Measurements from ENCODE around the gene MPV17. TPM values are rescaled to one million over a fixed set of nuclear protein-coding genes. Genes with fewer than 3 reads are reported as not detected.

MPV17 gene
- total RNA-seq, 2 donors from 2014 or later = 46.6 to 59.6 TPM

- peak; percentile 38 for DNase-seq
- TF ChIP-seq, protein P1, sequence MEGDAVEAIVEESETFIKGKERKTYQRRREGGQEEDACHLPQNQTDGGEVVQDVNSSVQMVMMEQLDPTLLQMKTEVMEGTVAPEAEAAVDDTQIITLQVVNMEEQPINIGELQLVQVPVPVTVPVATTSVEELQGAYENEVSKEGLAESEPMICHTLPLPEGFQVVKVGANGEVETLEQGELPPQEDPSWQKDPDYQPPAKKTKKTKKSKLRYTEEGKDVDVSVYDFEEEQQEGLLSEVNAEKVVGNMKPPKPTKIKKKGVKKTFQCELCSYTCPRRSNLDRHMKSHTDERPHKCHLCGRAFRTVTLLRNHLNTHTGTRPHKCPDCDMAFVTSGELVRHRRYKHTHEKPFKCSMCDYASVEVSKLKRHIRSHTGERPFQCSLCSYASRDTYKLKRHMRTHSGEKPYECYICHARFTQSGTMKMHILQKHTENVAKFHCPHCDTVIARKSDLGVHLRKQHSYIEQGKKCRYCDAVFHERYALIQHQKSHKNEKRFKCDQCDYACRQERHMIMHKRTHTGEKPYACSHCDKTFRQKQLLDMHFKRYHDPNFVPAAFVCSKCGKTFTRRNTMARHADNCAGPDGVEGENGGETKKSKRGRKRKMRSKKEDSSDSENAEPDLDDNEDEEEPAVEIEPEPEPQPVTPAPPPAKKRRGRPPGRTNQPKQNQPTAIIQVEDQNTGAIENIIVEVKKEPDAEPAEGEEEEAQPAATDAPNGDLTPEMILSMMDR (conservative IDR thresholded peaks at IDR 0.05) = no peak
- H3K27ac Mint-ChIP-seq = no peak overlapping the region
- H3K9ac ChIP-seq (ENCODE audit: extremely low read depth, low read length, poor library complexity, severe bottlenecking) = no peak overlapping the region
- peaks cover 21% of the 10 kb centered on the region for H3K4me1 Mint-ChIP-seq
- H3K27ac ChIP-seq (ENCODE audit: low read depth, low read length) = no peak overlapping the region
- peak overlapping the region; percentile 40 for H3K4me3 Mint-ChIP-seq
- H3K4me1 ChIP-seq (ENCODE audit: control insufficient read depth, insufficient read depth, low read length) = peaks cover 3% of the 10 kb centered on the region
- peaks cover 86% of the 10 kb centered on the region for H3K27me3 ChIP-seq (ENCODE audit: control insufficient read depth, insufficient read depth, low read length, poor library complexity, severe bottlenecking)
- no peaks in the 10 kb centered on the region for H3K36me3 ChIP-seq (ENCODE audit: control insufficient read depth, insufficient read depth, low read length)
- H3K9me3 Mint-ChIP-seq = no peaks in the 10 kb centered on the region
- no peak overlapping the region for H3K4me3 ChIP-seq (ENCODE audit: low read length)
- WGBS, 2 experiments (ENCODE audit: insufficient coverage in 1 of 2, insufficient read length in 1 of 2) = 45 to 55% methylated on average over 6 to 11 of the region's 11 CpGs
- peaks cover 50% of the 10 kb centered on the region for H3K27me3 Mint-ChIP-seq (ENCODE audit: insufficient read depth)
- H3K36me3 Mint-ChIP-seq (ENCODE audit: low read depth) = no peaks in the 10 kb centered on the region
- H3K9me3 ChIP-seq (ENCODE audit: control insufficient read depth, low read length) = no peaks in the 10 kb centered on the region
Observed at GRCh38 chr2:27261241-27261925, 61.5 kb downstream of the MPV17 start.

Other genes starting within 250 kb of the MPV17 start
- 1 to 10 TPM; 1.9 to 2.1 TPM for gene EMILIN1, start 244.5 kb downstream of the MPV17 start, total RNA-seq
- 1 to 10 TPM; 3.3 to 3.9 TPM for gene KHK, start 236.3 kb downstream of the MPV17 start, total RNA-seq
- under 1 TPM; 0.20 to 0.33 TPM for gene CGREF1, start 204.0 kb downstream of the MPV17 start, total RNA-seq
- 1 to 10 TPM in 1 of 2 donors, under 1 TPM in 1; 0.29 to 1.0 TPM for gene ABHD1, start 199.3 kb downstream of the MPV17 start, total RNA-seq
- 10 to 100 TPM; 50.5 to 53.5 TPM for gene PREB, start 188.5 kb downstream of the MPV17 start, total RNA-seq
- gene PRR30, start 183.7 kb downstream of the MPV17 start, total RNA-seq = not detected
- not detected for gene TCF23, start 174.1 kb downstream of the MPV17 start, total RNA-seq
- 100 to 1,000 TPM; 101 to 140 TPM for gene ATRAID, start 111.1 kb downstream of the MPV17 start, total RNA-seq
- 100 to 1,000 TPM; 115 to 125 TPM for gene SLC5A6, start 110.8 kb downstream of the MPV17 start, total RNA-seq
- 100 to 1,000 TPM; 120 to 127 TPM for gene CAD, start 105.7 kb downstream of the MPV17 start, total RNA-seq
- 1 to 10 TPM; 1.5 to 2.8 TPM for gene SLC30A3, start 60.0 kb downstream of the MPV17 start, total RNA-seq
- gene DNAJC5G, start 47.7 kb downstream of the MPV17 start, total RNA-seq = under 1 TPM in 1 of 2 donors, not detected in 1; 0.49 TPM
- 1 to 10 TPM in 1 of 2 donors, under 1 TPM in 1; 0.86 to 2.2 TPM for gene TRIM54, start 40.7 kb downstream of the MPV17 start, total RNA-seq
- under 1 TPM; 0.59 to 0.75 TPM for gene UCN, start 14.7 kb downstream of the MPV17 start, total RNA-seq
- gene GTF3C2, start 33.7 kb upstream of the MPV17 start, total RNA-seq = 100 to 1,000 TPM; 105 to 120 TPM
- 10 to 100 TPM; 56.7 to 58.6 TPM for gene EIF2B4, start 47.2 kb upstream of the MPV17 start, total RNA-seq
- gene SNX17, start 47.5 kb upstream of the MPV17 start, total RNA-seq = 10 to 100 TPM; 81.2 to 92.6 TPM
- gene ZNF513, start 57.6 kb upstream of the MPV17 start, total RNA-seq = 10 to 100 TPM; 30.7 to 32.5 TPM
- gene PPM1G, start 86.5 kb upstream of the MPV17 start, total RNA-seq = 100 to 1,000 TPM; 124 to 125 TPM
- 100 to 1,000 TPM; 141 to 153 TPM for gene NRBP1, start 105.5 kb upstream of the MPV17 start, total RNA-seq
- 10 to 100 TPM; 27.0 to 29.7 TPM for gene KRTCAP3, start 119.3 kb upstream of the MPV17 start, total RNA-seq
- 10 to 100 TPM; 30.1 to 31.3 TPM for gene IFT172, start 166.6 kb upstream of the MPV17 start, total RNA-seq
- 10 to 100 TPM; 11.6 to 14.6 TPM for gene FNDC4, start 172.1 kb upstream of the MPV17 start, total RNA-seq
- 1 to 10 TPM; 1.6 to 1.8 TPM for gene GCKR, start 173.7 kb upstream of the MPV17 start, total RNA-seq

Measured in endodermal cell (in vitro differentiated cells).